Epidermal melanocyte (primary cell): ENCODE results near the gene RHOB.
"Not testable (repeated sequence)": the region's sequence is repeated elsewhere in the genome, so short reads cannot be mapped to it uniquely, and the experiment has no call there.

Experiments used
- DNase-seq: peaks from one replicate; pipeline ENCODE4 v3.0.0; 2011; ENCODE audit warnings: low spot score; ENCODE audit not compliant: insufficient read length

RHOB gene

GRCh38 chr2:20490300-20491181, 43.7 kb downstream of the RHOB start:
- DNase-seq: no peak

DNA sequence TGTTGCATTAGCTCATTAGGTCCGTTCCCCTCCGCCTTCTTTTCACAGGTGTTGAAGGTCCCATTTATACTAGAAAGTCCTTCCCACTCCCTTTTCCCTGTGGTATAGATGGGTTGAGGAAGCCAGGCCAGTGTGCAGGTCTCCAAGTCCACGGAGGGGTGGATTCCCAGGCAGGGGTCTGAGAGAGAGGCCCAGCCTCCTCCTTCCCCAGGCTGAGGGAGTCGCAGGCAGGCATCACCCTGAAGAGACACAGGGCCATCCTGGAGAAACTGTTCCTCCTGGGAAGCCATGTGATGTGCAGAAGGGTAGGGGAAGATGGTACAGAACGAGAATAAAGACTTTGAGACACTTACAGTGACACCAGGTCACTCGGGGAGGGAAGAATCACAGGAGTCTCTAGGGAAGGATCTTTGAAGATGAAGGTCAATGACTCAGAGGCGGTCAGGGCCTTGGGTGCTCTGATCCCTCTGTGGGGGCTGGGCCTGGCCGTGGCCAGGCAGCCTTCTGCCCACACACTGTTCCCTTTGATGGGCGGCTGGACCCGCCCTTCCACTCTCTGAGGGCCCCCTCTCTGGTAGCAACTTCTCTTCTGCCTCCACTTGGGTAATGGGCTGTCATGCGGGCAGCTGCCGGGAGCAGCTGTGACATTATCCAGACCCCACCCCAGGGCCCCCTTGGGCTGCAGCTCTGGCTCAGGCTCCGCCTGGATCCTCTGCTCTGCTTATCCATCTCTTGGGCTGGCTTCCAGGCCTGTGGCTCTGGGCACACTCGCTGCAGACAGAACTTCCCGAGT, 45.1 kb downstream of the RHOB start:
- no peak for DNase-seq

GRCh38 chr2:20493095-20493494, 46.2 kb downstream of the RHOB start:
- not testable (repeated sequence) for DNase-seq

DNA sequence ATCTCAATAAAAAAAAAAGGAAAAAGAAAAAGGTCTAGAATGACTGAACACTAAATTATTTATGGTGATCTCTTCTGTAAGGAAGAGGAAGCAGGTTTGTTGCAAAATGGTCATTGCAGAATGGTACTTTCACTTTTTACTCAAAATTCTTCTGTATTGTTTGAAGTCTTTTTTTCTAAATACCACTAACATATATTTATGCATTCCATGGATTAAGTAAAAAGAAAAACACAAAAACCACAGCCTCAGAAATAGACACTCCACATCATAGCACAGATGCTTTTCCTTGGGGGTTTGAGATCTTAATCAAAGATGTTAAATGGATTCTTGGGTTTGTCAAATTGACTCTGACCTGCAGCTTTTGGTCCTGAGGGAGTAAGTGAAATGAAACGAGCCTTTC, 47.4 kb downstream of the RHOB start:
- no peak for DNase-seq

DNA sequence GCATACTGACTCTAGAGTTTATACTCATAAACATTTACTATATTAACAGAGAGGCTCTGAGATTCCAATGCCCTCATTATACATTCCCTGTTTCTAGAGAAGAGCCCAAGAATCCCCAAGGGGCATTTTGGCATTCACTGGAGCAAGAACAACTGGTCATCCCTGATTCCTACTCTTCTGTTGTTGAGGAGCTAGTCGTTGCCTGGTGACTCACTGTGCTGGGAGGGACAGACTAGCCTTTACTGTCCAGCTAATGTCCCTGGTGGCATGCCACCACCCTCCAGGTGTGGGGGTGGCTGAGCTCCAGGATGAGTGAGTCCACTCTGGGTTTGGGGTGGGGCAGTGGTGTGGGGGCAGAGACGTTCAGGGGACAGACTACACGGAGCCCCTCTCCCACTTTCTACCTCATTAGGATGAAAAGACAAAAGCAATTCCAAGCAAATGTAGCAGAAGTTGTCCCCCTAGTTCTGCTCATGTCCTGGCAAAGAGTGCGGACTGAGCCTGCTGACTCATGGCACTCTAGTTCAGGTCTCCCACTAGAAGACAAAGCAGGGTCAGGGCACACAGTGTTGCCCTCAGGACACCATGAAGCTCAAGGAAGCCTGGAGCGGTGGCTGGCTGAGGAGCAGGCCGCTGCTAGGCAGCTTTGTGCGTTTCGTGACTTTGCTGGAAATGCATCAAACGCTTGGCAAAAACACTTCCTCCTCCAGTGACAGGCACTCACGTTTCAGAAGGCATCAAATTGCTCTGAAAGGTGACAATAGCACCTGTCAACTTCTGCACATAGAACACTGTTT, 49.4 kb downstream of the RHOB start:
- peak; percentile 41 for DNase-seq

- DNase-seq: no peak
These were observed 50.1 kb downstream of the RHOB start for GRCh38 chr2:20496942-20497341.
